ENCODE data around the gene FGF4. TPM values are rescaled to one million over a fixed set of nuclear protein-coding genes. Genes with fewer than 3 reads are reported as not detected.

Gene FGF4
- total RNA-seq, 2 donors from 2014 or later: not detected

Other genes starting within 250 kb of the FGF4 start
- 1 to 10 TPM; 1.1 to 3.9 TPM for gene CCND1, start 134.2 kb downstream of the FGF4 start, total RNA-seq
- 10 to 100 TPM; 33.4 to 43.2 TPM for gene LTO1, start 100.0 kb downstream of the FGF4 start, total RNA-seq
- gene FGF19, start 71.3 kb downstream of the FGF4 start, total RNA-seq: not detected
- not detected for gene FGF3, start 44.1 kb upstream of the FGF4 start, total RNA-seq

All from T-helper 17 cell (primary cell).